ENCODE results near the gene GNRH2. TPM values are rescaled to one million over a fixed set of nuclear protein-coding genes. Genes with fewer than 3 reads are reported as not detected.
"Not testable (repeated sequence)": the region's sequence is repeated elsewhere in the genome, so short reads cannot be mapped to it uniquely, and the experiment has no call there.

Gene GNRH2
- total RNA-seq, 1 experiment from 2014 or later = 1.1 TPM

DNA sequence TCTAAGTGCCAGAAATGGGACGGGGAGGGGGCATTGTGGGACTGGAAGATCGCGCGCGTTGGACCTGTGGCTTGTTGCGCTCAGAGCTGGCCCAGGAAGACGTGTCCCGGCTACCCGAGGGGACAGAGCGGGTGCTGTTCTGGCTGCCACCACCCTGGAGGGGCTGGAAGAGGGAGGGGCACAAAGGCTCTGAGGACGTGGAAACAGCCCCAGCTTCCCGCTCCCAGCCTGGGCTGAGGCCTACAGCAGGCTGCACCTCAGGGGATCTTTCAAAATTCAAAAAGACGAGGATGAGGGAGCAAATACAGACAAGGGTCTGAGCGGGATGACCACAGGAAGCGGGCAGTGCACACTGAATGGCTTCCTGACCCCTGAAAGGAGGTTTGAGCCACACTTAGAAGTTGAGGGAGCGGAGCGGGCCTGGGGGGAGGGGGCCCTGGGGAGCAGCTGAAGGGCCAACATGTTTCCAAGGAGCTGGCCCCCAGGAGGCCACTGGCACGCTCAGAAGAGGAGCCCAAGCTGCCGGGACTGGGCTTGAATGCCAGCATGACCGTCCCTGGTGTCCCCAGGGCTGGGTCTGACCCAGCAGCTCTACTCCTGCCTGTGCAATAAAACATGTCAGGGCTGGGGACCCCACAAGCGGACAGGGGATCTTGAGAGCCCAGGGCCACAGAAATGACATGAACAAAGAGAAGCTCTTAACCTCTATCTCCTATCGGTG, 29.3 kb downstream of the GNRH2 start:
- peaks cover 55% of the 10 kb centered on the region for H3K27me3 Mint-ChIP-seq (ENCODE audit: low read depth)
- Histone ChIP-seq H3K4me2 (ENCODE audit: insufficient read depth, insufficient read length, low read length) (peak overlapping the region; percentile 6), H4K8ac (replicated peaks; ENCODE audit: insufficient read length, low read depth, low read length) (no peak overlapping the region), H3K27ac (ENCODE audit: insufficient read length, low read depth, low read length) (no peak overlapping the region), H3K18ac (ENCODE audit: insufficient read length, low read depth, low read length) (no peak overlapping the region), H3K14ac (ENCODE audit: insufficient read depth, low read length) (no peak overlapping the region), H2BK120ac (ENCODE audit: low read depth, low read length, poor library complexity, severe bottlenecking) (no peak overlapping the region), H4K91ac (ENCODE audit: insufficient read length, low read depth, low read length) (no peak overlapping the region), H3K56ac (ENCODE audit: insufficient read length, low read depth, low read length) (no peak overlapping the region), H4K20me1 (ENCODE audit: control insufficient read depth, insufficient read depth, insufficient read length) (no peaks in the 10 kb centered on the region), H4K5ac (ENCODE audit: insufficient read length, low read depth, low read length) (no peak overlapping the region), H3K23me2 (ENCODE audit: insufficient read length, low read depth, low read length, poor library complexity, severe bottlenecking) (no peaks in the 10 kb centered on the region), H2AK5ac (ENCODE audit: insufficient read length, low read length) (no peak overlapping the region), H3T11ph (ENCODE audit: low read length) (no peak overlapping the region), H3K27me3 (ENCODE audit: insufficient read depth, low read length) (peaks cover 9% of the 10 kb centered on the region; the same call in 1 of the 2 replicates), H3K4ac (ENCODE audit: low read depth, low read length) (no peak overlapping the region), H2BK5ac (ENCODE audit: insufficient read length, low read length) (no peak overlapping the region), H2BK12ac (ENCODE audit: insufficient read length, low read depth, low read length) (no peak overlapping the region), H3K9ac (ENCODE audit: extremely low read depth, insufficient read length, low read length) (no peak overlapping the region), H2AFZ (ENCODE audit: low read length) (no peak overlapping the region), H3K4me1 (ENCODE audit: insufficient read depth, low read length) (no peaks in the 10 kb centered on the region), H3K9me3 (ENCODE audit: control insufficient read depth, low read depth, low read length) (peaks cover 10% of the 10 kb centered on the region), H2BK20ac (ENCODE audit: low read depth, low read length, poor library complexity, severe bottlenecking) (no peak overlapping the region), H2BK15ac (ENCODE audit: low read depth, low read length) (no peak overlapping the region; the same call in 1 of the 2 replicates), H3K79me1 (ENCODE audit: insufficient read depth, low read depth, low read length, poor library complexity, severe bottlenecking) (no peaks in the 10 kb centered on the region), H3K79me2 (ENCODE audit: insufficient read depth, low read length) (no peaks in the 10 kb centered on the region), H3K23ac (ENCODE audit: insufficient read length, low read depth, low read length) (no peak overlapping the region)
- peak overlapping the region; percentile 51 to 60; a peak in 3 of 5 replicates for H3K4me3 Mint-ChIP-seq
- H3K27ac Mint-ChIP-seq = no peak overlapping the region; a peak in 1 of 7 replicates
- peaks cover 10 to 12% of the 10 kb centered on the region in 2 experiments for H3K9me3 Mint-ChIP-seq
- no peak for DNase-seq
- no peaks in the 10 kb centered on the region; a peak in 2 of 7 replicates for H3K36me3 Mint-ChIP-seq (ENCODE audit: insufficient read depth in 1 of 3, low read depth in 3 of 3)
- H3K4me1 Mint-ChIP-seq = peaks cover 6% of the 10 kb centered on the region in 2 experiments
- WGBS (ENCODE audit: extremely low coverage, insufficient read length, low lambda C conversion rate) = no CpG with 5 or more reads among the region's 22 CpGs
- TF ChIP-seq, protein P1, sequence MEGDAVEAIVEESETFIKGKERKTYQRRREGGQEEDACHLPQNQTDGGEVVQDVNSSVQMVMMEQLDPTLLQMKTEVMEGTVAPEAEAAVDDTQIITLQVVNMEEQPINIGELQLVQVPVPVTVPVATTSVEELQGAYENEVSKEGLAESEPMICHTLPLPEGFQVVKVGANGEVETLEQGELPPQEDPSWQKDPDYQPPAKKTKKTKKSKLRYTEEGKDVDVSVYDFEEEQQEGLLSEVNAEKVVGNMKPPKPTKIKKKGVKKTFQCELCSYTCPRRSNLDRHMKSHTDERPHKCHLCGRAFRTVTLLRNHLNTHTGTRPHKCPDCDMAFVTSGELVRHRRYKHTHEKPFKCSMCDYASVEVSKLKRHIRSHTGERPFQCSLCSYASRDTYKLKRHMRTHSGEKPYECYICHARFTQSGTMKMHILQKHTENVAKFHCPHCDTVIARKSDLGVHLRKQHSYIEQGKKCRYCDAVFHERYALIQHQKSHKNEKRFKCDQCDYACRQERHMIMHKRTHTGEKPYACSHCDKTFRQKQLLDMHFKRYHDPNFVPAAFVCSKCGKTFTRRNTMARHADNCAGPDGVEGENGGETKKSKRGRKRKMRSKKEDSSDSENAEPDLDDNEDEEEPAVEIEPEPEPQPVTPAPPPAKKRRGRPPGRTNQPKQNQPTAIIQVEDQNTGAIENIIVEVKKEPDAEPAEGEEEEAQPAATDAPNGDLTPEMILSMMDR (conservative IDR thresholded peaks at IDR 0.05) = no peak

DNA sequence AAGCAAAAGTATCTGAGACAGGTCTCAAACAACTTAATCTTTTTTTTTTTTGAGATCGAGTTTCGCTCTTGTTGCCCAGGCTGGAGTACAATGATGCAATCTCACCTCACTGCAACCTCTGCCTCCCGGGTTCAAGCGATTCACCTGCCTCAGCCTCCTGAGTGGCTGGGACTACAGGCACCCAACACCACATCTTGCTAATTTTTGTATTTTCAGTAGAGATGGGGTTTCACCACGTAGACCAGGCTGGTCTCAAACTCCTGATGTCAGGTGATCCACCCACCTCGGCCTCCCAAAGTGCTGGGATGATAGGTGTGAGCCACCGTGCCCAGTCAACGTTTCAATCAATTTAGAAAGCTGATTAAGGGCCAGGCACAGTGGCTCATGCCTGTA, 29.8 kb downstream of the GNRH2 start:
- not testable (repeated sequence) for H4K20me1 ChIP-seq (ENCODE audit: control insufficient read depth, insufficient read depth, insufficient read length); H3T11ph ChIP-seq (ENCODE audit: low read length); H4K8ac ChIP-seq (replicated peaks; ENCODE audit: insufficient read length, low read depth, low read length); H2AK5ac ChIP-seq (ENCODE audit: insufficient read length, low read length); H2BK15ac ChIP-seq (ENCODE audit: low read depth, low read length); H4K5ac ChIP-seq (ENCODE audit: insufficient read length, low read depth, low read length); H2BK5ac ChIP-seq (ENCODE audit: insufficient read length, low read length); H4K91ac ChIP-seq (ENCODE audit: insufficient read length, low read depth, low read length); H3K4me3 Mint-ChIP-seq; H3K4me1 Mint-ChIP-seq; H3K18ac ChIP-seq (ENCODE audit: insufficient read length, low read depth, low read length); H2BK120ac ChIP-seq (ENCODE audit: low read depth, low read length, poor library complexity, severe bottlenecking); H3K4me2 ChIP-seq (ENCODE audit: insufficient read depth, insufficient read length, low read length); DNase-seq; H3K27ac ChIP-seq (ENCODE audit: insufficient read length, low read depth, low read length); H3K23ac ChIP-seq (ENCODE audit: insufficient read length, low read depth, low read length); H3K4ac ChIP-seq (ENCODE audit: low read depth, low read length); H2BK12ac ChIP-seq (ENCODE audit: insufficient read length, low read depth, low read length); H2BK20ac ChIP-seq (ENCODE audit: low read depth, low read length, poor library complexity, severe bottlenecking); H3K79me2 ChIP-seq (ENCODE audit: insufficient read depth, low read length); H3K4me1 ChIP-seq (ENCODE audit: insufficient read depth, low read length); H3K56ac ChIP-seq (ENCODE audit: insufficient read length, low read depth, low read length); H3K9ac ChIP-seq (ENCODE audit: extremely low read depth, insufficient read length, low read length); H2AFZ ChIP-seq (ENCODE audit: low read length); H3K27ac Mint-ChIP-seq; H3K14ac ChIP-seq (ENCODE audit: insufficient read depth, low read length); H3K27me3 ChIP-seq (ENCODE audit: insufficient read depth, low read length); H3K79me1 ChIP-seq (ENCODE audit: insufficient read depth, low read depth, low read length, poor library complexity, severe bottlenecking); H3K36me3 Mint-ChIP-seq (ENCODE audit: insufficient read depth in 1 of 3, low read depth in 3 of 3); H3K9me3 ChIP-seq (ENCODE audit: control insufficient read depth, low read depth, low read length); H3K23me2 ChIP-seq (ENCODE audit: insufficient read length, low read depth, low read length, poor library complexity, severe bottlenecking)
- no CpG with 5 or more reads among the region's 8 CpGs for WGBS (ENCODE audit: extremely low coverage, insufficient read length, low lambda C conversion rate)
- Mint-ChIP-seq H3K27me3 (ENCODE audit: low read depth) (peaks cover 57% of the 10 kb centered on the region), H3K9me3 (peaks cover 10 to 12% of the 10 kb centered on the region in 2 experiments)

Measured in H9 (cell line).